GM23248 (cell line): Measurements from ENCODE around the gene KRT33B. TPM values are rescaled to one million over a fixed set of nuclear protein-coding genes. Genes with fewer than 3 reads are reported as not detected.

Source experiments
- DNase-seq: peaks from one replicate; pipeline ENCODE4 v3.0.0-alpha.2; 2015
- H2AFZ ChIP-seq: fragments of 200-600 bp; sonication (generic); 2 replicates; pipeline ENCODE4 v1.6.1; 2016; ENCODE audit warnings: antibody characterized with exemption
- H3F3A ChIP-seq: fragments of 200-600 bp; sonication (generic); 2 replicates; pipeline ENCODE4 v1.6.1; 2016; ENCODE audit warnings: mild to moderate bottlenecking, antibody characterized with exemption, mixed run types; ENCODE audit not compliant: insufficient read depth
- H3K27ac ChIP-seq: fragments of 200-600 bp; sonication (generic); 2 replicates; pipeline ENCODE4 v1.5.1; 2016; ENCODE audit warnings: mild to moderate bottlenecking
- H3K27me3 ChIP-seq: fragments of 200-600 bp; sonication (generic); replicated peaks from 2 replicates; pipeline ENCODE4 v1.6.1; 2016; ENCODE audit warnings: mild to moderate bottlenecking; ENCODE audit not compliant: insufficient read depth
- H3K36me3 ChIP-seq: fragments of 200-600 bp; sonication (generic); 2 replicates; pipeline ENCODE4 v1.6.1; 2016; ENCODE audit warnings: low read depth, mild to moderate bottlenecking
- H3K4me1 ChIP-seq: fragments of 200-600 bp; sonication (generic); 2 replicates; pipeline ENCODE4 v1.6.1; 2016; ENCODE audit warnings: mild to moderate bottlenecking; ENCODE audit not compliant: insufficient read depth
- H3K4me2 ChIP-seq: fragments of 200-600 bp; sonication (generic); one replicate; pipeline ENCODE4 v1.6.1; 2016; ENCODE audit warnings: mild to moderate bottlenecking; ENCODE audit not compliant: unreplicated experiment
- H3K4me3 ChIP-seq: fragments of 200-600 bp; sonication (generic); 2 replicates; pipeline ENCODE4 v1.5.1; 2016; ENCODE audit warnings: mild to moderate bottlenecking
- H3K79me2 ChIP-seq: fragments of 200-600 bp; sonication (generic); 2 replicates; pipeline ENCODE4 v1.6.1; 2016; ENCODE audit warnings: mild to moderate bottlenecking; ENCODE audit not compliant: insufficient read depth
- H3K9ac ChIP-seq: fragments of 200-600 bp; sonication (generic); 2 replicates; pipeline ENCODE4 v1.6.1; 2016; ENCODE audit warnings: mild to moderate bottlenecking
- H3K9me2 ChIP-seq: fragments of 200-600 bp; sonication (generic); 2 replicates; pipeline ENCODE4 v1.6.1; 2016; ENCODE audit warnings: mixed run types, mild to moderate bottlenecking, moderate library complexity; ENCODE audit not compliant: insufficient read depth
- H3K9me3 ChIP-seq: fragments of 200-600 bp; sonication (generic); one replicate; pipeline ENCODE4 v1.6.1; 2017; ENCODE audit warnings: low read depth
- H4K20me1 ChIP-seq: fragments of 200-600 bp; sonication (generic); 2 replicates; pipeline ENCODE4 v1.6.0; 2016; ENCODE audit not compliant: insufficient read depth
- EZH2 ChIP-seq: fragments of 200-600 bp; sonication (generic); IDR thresholded peaks from 2 replicates; pipeline ENCODE4 v1.6.1; 2018; ENCODE audit warnings: antibody characterized with exemption, mild to moderate bottlenecking; ENCODE audit not compliant: insufficient read depth, poor library complexity, severe bottlenecking
- EZH2phosphoT487 ChIP-seq: fragments of 200-600 bp; sonication (generic); IDR thresholded peaks from 2 replicates; pipeline ENCODE4 v1.6.1; 2018; ENCODE audit warnings: antibody characterized with exemption, moderate library complexity, mild to moderate bottlenecking, low read depth; ENCODE audit not compliant: insufficient read depth
- WGBS, 2 experiments: methylation state at CpG; one replicate each; pipeline ENCODE4 v1.1.6; 2015 to 2017; ENCODE audit warnings: low lambda C conversion rate in 2 of 2, low coverage in 1 of 2; ENCODE audit errors: missing lambda C conversion rate in 2 of 2; 5-methylcytosine and 5-hydroxymethylcytosine counted together
- in situ Hi-C: fragments of 300-500 bp; cut with MboI; formaldehyde crosslinking; loops from 2 replicates; pipeline ENCODE4 v1.15.0; 2020
- polyA plus RNA-seq: library from polyadenylated mRNA; unstranded; fragments of >200 nt; fragmentation: Nextera tagmentation; extraction: Ambion mirVana; gene quantifications from 2 replicates; pipeline ENCODE4 v1.2.1, GENCODE V29; 2016
- total RNA-seq: library from RNA; depleted of rRNA; stranded (reverse); fragments of >200 nt; shearing (Covaris generic); gene quantifications from 2 replicates; pipeline ENCODE4 v1.2.3, GENCODE V29; 2014

Gene KRT33B
- total and polyA plus RNA-seq, 2 experiments from 2014 or later: 0.76 to 1.0 TPM

DNA sequence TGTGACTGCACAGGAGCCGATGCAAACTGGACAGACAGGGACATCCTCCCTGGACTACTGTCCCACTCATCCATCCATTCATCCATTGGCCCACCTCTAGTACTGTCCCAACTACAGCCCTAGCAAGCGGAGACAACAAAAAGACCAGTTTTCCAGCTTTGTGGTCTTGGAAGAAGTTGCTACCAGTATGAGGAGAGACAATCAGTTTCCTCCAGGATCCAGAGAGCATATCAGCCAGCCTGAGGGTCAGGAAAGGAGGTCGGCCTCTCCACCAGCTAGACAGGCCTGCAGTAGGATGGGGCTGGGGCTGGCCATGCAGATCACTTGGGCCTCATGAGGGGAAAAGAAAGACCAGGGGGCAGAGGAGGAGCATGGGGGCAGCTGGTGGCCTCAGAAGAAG lies 35.8 kb downstream of the KRT33B start:
- DNase-seq: no peak
- no peak overlapping the region for H3K27ac ChIP-seq
- H3K4me2 ChIP-seq: no peak overlapping the region
- H3K9me2 ChIP-seq: no peaks in the 10 kb centered on the region
- no peaks in the 10 kb centered on the region for H3K36me3 ChIP-seq
- no peaks in the 10 kb centered on the region for H3K79me2 ChIP-seq
- no peak overlapping the region for H3K9ac ChIP-seq
- H3K4me1 ChIP-seq: no peaks in the 10 kb centered on the region
- no peaks in the 10 kb centered on the region for H3K9me3 ChIP-seq
- WGBS, 2 experiments: 98 to 100% methylated on average over 3 of the region's 3 CpGs
- TF ChIP-seq EZH2phosphoT487: no peak
- TF ChIP-seq EZH2: no peak
- H3F3A ChIP-seq: peaks cover 6% of the 10 kb centered on the region; the same call in 1 of the 2 replicates
- H3K27me3 ChIP-seq: no peaks in the 10 kb centered on the region
- H4K20me1 ChIP-seq: no peaks in the 10 kb centered on the region
- in situ Hi-C loops: loop anchor here (25.0 kb wide), 1 partner anchor 328 kb away; no protein-coding TSS in a partner anchor
- H3K4me3 ChIP-seq: no peak overlapping the region
- no peak overlapping the region for H2AFZ ChIP-seq

- Histone ChIP-seq H3F3A (no peaks in the 10 kb centered on the region), H3K9me3 (no peaks in the 10 kb centered on the region), H3K9me2 (no peaks in the 10 kb centered on the region), H2AFZ (no peak overlapping the region), H3K79me2 (no peaks in the 10 kb centered on the region), H3K27ac (no peak overlapping the region), H3K4me3 (no peak overlapping the region), H4K20me1 (no peaks in the 10 kb centered on the region), H3K4me1 (no peaks in the 10 kb centered on the region), H3K27me3 (no peaks in the 10 kb centered on the region), H3K36me3 (no peaks in the 10 kb centered on the region), H3K9ac (no peak overlapping the region), H3K4me2 (no peak overlapping the region)
- DNase-seq: no peak
- 99 to 100% methylated on average over 5 of the region's 5 CpGs for WGBS, 2 experiments
- in situ Hi-C loops: loop anchor here (25.0 kb wide), 1 partner anchor 329 kb away; no protein-coding TSS in a partner anchor
- TF ChIP-seq EZH2phosphoT487: no peak
- TF ChIP-seq EZH2: no peak
Measured at GRCh38 chr17:41333098-41333497, 36.5 kb downstream of the KRT33B start.

DNA sequence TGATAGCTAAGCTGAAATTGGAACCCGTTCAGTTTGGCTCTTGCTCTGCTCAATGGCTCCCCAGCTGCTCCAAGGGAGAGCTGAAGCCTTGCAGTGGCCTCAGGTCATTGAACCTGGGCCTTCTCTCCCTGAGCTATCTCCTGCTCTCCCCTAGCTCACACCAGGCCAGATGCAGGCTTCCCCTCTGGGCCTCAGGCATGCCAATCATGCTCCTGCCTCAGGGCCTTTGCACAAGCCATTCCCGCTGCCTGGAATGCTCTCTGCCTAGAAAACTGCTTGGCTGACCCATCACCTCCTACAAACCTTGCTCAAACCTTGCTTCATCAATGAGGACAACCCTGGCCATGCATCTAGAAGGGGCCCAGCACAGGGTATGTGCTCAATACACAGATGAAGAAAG lies 37.4 kb downstream of the KRT33B start:
- Histone ChIP-seq H4K20me1 (no peaks in the 10 kb centered on the region), H3K79me2 (no peaks in the 10 kb centered on the region), H3K27me3 (no peaks in the 10 kb centered on the region), H3K4me1 (no peaks in the 10 kb centered on the region), H3K27ac (no peak overlapping the region), H3K36me3 (no peaks in the 10 kb centered on the region), H3K9me3 (no peaks in the 10 kb centered on the region), H2AFZ (no peak overlapping the region), H3K9ac (no peak overlapping the region), H3K9me2 (no peaks in the 10 kb centered on the region), H3K4me3 (no peak overlapping the region), H3K4me2 (no peak overlapping the region), H3F3A (no peaks in the 10 kb centered on the region)
- TF ChIP-seq EZH2 (no peak), EZH2phosphoT487 (no peak)
- whole genome bisulfite sequencing, 2 experiments: 78 to 97% methylated on average over 2 of the region's 2 CpGs
- in situ Hi-C loops: loop anchor here (25.0 kb wide), 1 partner anchor 330 kb away; no protein-coding TSS in a partner anchor
- no peak for DNase-seq

DNA sequence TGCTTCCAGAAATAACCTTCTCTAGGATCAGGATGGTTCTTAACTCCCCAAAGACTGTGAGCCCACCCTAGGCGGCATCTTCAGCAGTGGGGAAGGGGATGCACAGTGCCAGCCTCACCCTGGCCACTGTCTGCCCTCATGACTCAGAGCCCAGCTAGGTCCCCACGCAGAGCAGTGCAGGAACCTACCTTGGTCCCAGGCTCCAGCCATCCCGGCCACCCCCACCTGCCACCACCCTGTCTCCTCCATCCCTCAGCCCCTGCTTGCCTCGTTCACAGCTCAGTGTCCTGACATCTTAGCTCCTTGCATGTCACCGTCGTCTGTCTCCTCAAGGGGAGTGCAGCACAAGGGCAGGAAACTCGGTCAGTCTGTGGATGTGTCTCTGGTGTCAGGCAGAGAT lies 38.0 kb downstream of the KRT33B start:
- in situ Hi-C loops: loop anchor here (25.0 kb wide), 1 partner anchor 331 kb away; no protein-coding TSS in a partner anchor
- no peaks in the 10 kb centered on the region for H3K9me3 ChIP-seq
- H3K4me2 ChIP-seq: no peak overlapping the region
- H3K4me3 ChIP-seq: no peak overlapping the region
- H3K36me3 ChIP-seq: no peaks in the 10 kb centered on the region
- H3K9ac ChIP-seq: no peak overlapping the region
- TF ChIP-seq EZH2: no peak
- no peak for TF ChIP-seq EZH2phosphoT487
- 81 to 83% methylated on average over 6 to 7 of the region's 7 CpGs for WGBS, 2 experiments
- no peaks in the 10 kb centered on the region for H3K27me3 ChIP-seq
- H3F3A ChIP-seq: no peaks in the 10 kb centered on the region
- no peak for DNase-seq
- no peak overlapping the region for H3K27ac ChIP-seq
- H2AFZ ChIP-seq: no peak overlapping the region
- H3K9me2 ChIP-seq: no peaks in the 10 kb centered on the region
- no peaks in the 10 kb centered on the region for H3K4me1 ChIP-seq
- no peaks in the 10 kb centered on the region for H3K79me2 ChIP-seq
- no peaks in the 10 kb centered on the region for H4K20me1 ChIP-seq
